Upper lobe of right lung (tissue), 1 donor: ENCODE measurements around the gene CDC42EP5. TPM values are rescaled to one million over a fixed set of nuclear protein-coding genes. Genes with fewer than 3 reads are reported as not detected.

Source experiments
- ATAC-seq: fragments of 200-7000 bp; cut with Tn5 transposase; one replicate; pipeline ENCODE4 v1.9.1; 2020; ENCODE audit warnings: mild to moderate bottlenecking, moderate library complexity
- DNase-seq: peaks from one replicate; pipeline ENCODE4 v3.0.0-alpha.2; 2020
- H3K27ac ChIP-seq: fragments of 200-600 bp; one replicate; pipeline ENCODE4 v1.8.0; 2022
- H3K27me3 ChIP-seq: fragments of 200-600 bp; one replicate; pipeline ENCODE4 v1.8.0; 2022; ENCODE audit warnings: mild to moderate bottlenecking
- H3K36me3 ChIP-seq: fragments of 200-600 bp; one replicate; pipeline ENCODE4 v1.8.0; 2022
- H3K4me1 ChIP-seq: fragments of 200-600 bp; one replicate; pipeline ENCODE4 v1.8.0; 2022
- H3K4me3 ChIP-seq: fragments of 200-600 bp; one replicate; pipeline ENCODE4 v1.8.0; 2022; ENCODE audit warnings: mild to moderate bottlenecking
- H3K9me3 ChIP-seq: fragments of 200-600 bp; one replicate; pipeline ENCODE4 v1.8.0; 2022
- intact Hi-C: fragments of 100-400 bp; cut with DNase I; formaldehyde crosslinking; loops from one replicate; pipeline ENCODE4 v1.11.0; 2022
- total RNA-seq: library from RNA; stranded (reverse); fragmentation: NEBNext Ultra II Directional; extraction: Animal tissue kit (Norgen Biotek cat#: 25700); gene quantifications from one replicate; pipeline ENCODE4 v1.2.1, GENCODE V29; 2021
- TF ChIP-seq, protein P1 (sequence below): fragments of 200-600 bp; IDR thresholded peaks from one replicate; pipeline ENCODE4 v1.8.0; 2022; ENCODE audit warnings: antibody characterized with exemption
- donor health status: DM: no; HTN: yes; CAD: no; lungs with severe emphysema.

CDC42EP5 gene
- total RNA-seq, 1 donor from 2014 or later = 38.2 TPM

GRCh38 chr19:54461613-54462012 is 11.5 kb downstream of the CDC42EP5 start:
- intact Hi-C loops = no loop called here
- no peaks in the 10 kb centered on the region for H3K9me3 ChIP-seq
- H3K4me1 ChIP-seq = peaks cover 18% of the 10 kb centered on the region
- H3K4me3 ChIP-seq = peak overlapping the region; percentile 71
- H3K27ac ChIP-seq = peak overlapping the region; percentile 98
- peaks cover 54% of the 10 kb centered on the region for H3K36me3 ChIP-seq
- DNase-seq (no peak), ATAC-seq (no peak)
- TF ChIP-seq, protein P1, sequence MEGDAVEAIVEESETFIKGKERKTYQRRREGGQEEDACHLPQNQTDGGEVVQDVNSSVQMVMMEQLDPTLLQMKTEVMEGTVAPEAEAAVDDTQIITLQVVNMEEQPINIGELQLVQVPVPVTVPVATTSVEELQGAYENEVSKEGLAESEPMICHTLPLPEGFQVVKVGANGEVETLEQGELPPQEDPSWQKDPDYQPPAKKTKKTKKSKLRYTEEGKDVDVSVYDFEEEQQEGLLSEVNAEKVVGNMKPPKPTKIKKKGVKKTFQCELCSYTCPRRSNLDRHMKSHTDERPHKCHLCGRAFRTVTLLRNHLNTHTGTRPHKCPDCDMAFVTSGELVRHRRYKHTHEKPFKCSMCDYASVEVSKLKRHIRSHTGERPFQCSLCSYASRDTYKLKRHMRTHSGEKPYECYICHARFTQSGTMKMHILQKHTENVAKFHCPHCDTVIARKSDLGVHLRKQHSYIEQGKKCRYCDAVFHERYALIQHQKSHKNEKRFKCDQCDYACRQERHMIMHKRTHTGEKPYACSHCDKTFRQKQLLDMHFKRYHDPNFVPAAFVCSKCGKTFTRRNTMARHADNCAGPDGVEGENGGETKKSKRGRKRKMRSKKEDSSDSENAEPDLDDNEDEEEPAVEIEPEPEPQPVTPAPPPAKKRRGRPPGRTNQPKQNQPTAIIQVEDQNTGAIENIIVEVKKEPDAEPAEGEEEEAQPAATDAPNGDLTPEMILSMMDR = no peak
- no peaks in the 10 kb centered on the region for H3K27me3 ChIP-seq

- Histone ChIP-seq H3K27ac (peak overlapping the region; percentile 14), H3K4me1 (peaks cover 18% of the 10 kb centered on the region), H3K36me3 (peaks cover 58% of the 10 kb centered on the region), H3K9me3 (no peaks in the 10 kb centered on the region), H3K4me3 (no peak overlapping the region), H3K27me3 (no peaks in the 10 kb centered on the region)
- DNase-seq (no peak), ATAC-seq (no peak)
- TF ChIP-seq, protein P1 = no peak
- intact Hi-C loops = no loop called here
Observed at GRCh38 chr19:54461210-54461609, 11.9 kb downstream of the CDC42EP5 start.

- Histone ChIP-seq H3K27ac (no peak overlapping the region), H3K36me3 (peaks cover 66% of the 10 kb centered on the region), H3K9me3 (no peaks in the 10 kb centered on the region), H3K4me1 (peaks cover 18% of the 10 kb centered on the region), H3K4me3 (no peak overlapping the region), H3K27me3 (no peaks in the 10 kb centered on the region)
- intact Hi-C loops = no loop called here
- ATAC-seq (no peak), DNase-seq (no peak)
- TF ChIP-seq, protein P1 = no peak
Observed at GRCh38 chr19:54460230-54461005, 12.7 kb downstream of the CDC42EP5 start.

DNA sequence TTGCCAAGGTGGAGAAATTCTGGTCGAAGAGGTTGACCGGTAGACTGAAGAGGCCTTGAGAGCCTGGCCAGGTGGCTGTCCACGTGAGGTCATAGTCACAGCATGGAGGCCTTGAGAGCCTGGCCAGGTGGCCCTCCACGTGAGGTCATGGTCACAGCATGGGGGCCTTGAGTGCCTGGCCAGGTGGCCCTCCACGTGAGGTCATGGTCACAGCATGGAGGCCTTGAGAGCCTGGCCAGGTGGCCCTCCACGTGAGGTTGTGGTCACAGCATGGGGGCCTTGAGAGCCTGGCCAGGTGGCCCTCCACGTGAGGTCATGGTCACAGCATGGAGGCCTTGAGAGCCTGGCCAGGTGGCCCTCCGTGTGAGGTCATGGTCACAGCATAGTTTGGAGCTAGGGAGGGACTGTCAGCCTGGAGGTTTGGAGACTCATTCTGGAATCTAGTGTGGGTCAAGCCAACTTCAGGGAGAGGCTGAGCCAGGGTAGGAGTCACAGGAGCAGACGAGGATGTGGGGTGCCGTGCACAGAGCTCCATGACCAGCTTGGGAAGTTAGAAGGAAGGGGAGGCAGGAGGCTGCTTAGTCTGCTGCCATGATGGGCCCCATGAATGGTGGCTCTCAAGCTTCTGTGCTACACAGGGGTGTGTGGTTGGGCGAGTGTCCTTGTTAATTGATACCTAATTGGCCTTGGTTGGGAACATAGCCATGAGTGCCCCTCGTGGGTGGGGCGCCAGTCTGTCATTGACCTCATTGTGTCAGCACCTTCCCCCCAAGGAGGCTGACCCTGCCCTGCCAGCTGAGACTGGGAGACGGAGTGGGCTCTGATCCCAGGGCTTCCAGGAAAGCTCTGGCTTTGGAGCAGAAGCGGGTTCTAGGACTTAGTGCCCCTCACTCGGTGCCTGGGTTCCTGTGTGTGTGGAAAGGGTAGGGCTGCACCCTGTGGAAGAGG is 13.5 kb downstream of the CDC42EP5 start:
- H3K4me3 ChIP-seq = no peak overlapping the region
- peaks cover 18% of the 10 kb centered on the region for H3K4me1 ChIP-seq
- H3K27ac ChIP-seq = no peak overlapping the region
- intact Hi-C loops = no loop called here
- no peak for DNase-seq
- no peak for ATAC-seq
- TF ChIP-seq, protein P1 = no peak
- peaks cover 74% of the 10 kb centered on the region for H3K36me3 ChIP-seq
- H3K27me3 ChIP-seq = no peaks in the 10 kb centered on the region
- no peaks in the 10 kb centered on the region for H3K9me3 ChIP-seq

DNA sequence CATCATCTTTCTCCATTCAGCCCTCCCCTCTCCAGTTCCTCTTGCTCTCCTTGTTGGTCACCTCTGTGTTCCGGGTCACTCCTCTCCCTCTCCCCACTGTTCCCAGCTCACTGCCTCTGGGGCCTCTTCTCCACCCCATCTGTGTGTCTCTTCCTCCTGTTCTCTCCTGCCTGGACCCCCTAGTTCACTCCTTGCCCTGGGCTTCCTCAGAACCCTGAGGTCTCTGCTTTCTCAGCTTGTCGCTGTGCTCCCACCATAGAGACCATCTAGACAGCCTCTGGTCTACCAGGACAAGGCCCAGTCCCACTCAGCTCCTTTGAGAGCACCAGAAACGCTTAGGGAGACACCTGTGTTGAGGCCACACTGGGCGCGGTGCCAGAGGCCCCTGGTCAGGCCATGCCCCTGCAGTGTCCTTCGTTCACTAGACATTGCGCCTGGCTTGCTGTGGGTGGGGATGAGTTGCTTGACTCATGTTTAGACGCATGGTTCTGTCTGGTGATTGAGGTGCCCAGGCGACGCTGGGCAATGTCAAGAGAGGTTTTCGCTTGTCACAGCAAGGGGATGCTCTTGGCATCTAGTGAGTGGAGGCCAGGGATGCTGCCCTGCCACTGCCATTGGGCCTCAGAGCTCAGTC is 14.3 kb downstream of the CDC42EP5 start:
- ATAC-seq (no peak), DNase-seq (no peak)
- Histone ChIP-seq H3K27me3 (no peaks in the 10 kb centered on the region), H3K9me3 (no peaks in the 10 kb centered on the region), H3K36me3 (peaks cover 82% of the 10 kb centered on the region), H3K4me3 (no peak overlapping the region), H3K4me1 (peaks cover 18% of the 10 kb centered on the region), H3K27ac (no peak overlapping the region)
- TF ChIP-seq, protein P1 = no peak
- intact Hi-C loops = no loop called here
